IMR-90 (cell line): ENCODE data around the gene PCSK2. TPM values are rescaled to one million over a fixed set of nuclear protein-coding genes. Genes with fewer than 3 reads are reported as not detected.

Experiments
- ATAC-seq: fragments of 200-7000 bp; cut with Tn5 transposase; 2 replicates; pipeline ENCODE4 v1.9.1; 2020; ENCODE audit warnings: low read depth, mild to moderate bottlenecking, moderate library complexity
- BruUV-seq: library from RNA; stranded (reverse); fragments of 400-500 nt; replicated peaks from 2 replicates; lab custom pipeline; 2021; lab: Mats Ljungman, UMichigan
- CTCF ChIA-PET: fragments of 300-600 bp; formaldehyde crosslinking; extraction: SDS; loops from one replicate; lab custom pipeline; 2021; ENCODE audit warnings: antibody characterized with exemption; lab: Yijun Ruan, JAX
- POLR2A ChIA-PET: fragments of 300-600 bp; sonication (Branson Sonifier 250); formaldehyde crosslinking; loops from one replicate; lab custom pipeline; 2022; ENCODE audit warnings: antibody characterized with exemption; ENCODE audit not compliant: unreplicated experiment; lab: Charles Lee
- DNase-seq: peaks from one replicate; pipeline ENCODE4 v3.0.0; 2013
- H2AFZ ChIP-seq: replicated peaks from 2 replicates; pipeline ENCODE3; 2013; ENCODE audit warnings: low read length, mild to moderate bottlenecking; ENCODE audit not compliant: poor library complexity
- H2AK5ac ChIP-seq: 2 replicates; pipeline ENCODE4 v1.6.1; 2013; ENCODE audit warnings: low read depth, low read length, inconsistent platforms
- H2AK9ac ChIP-seq: replicated peaks from 2 replicates; pipeline ENCODE3; 2013; ENCODE audit warnings: mild to moderate bottlenecking, low read depth, low read length, moderate library complexity; ENCODE audit not compliant: poor library complexity
- H2BK120ac ChIP-seq: 2 replicates; pipeline ENCODE4 v1.6.1; 2013; ENCODE audit warnings: low read depth, low read length, inconsistent platforms
- H2BK15ac ChIP-seq: 3 replicates; pipeline ENCODE4 v1.6.1; 2013; ENCODE audit warnings: low read depth, low read length, inconsistent platforms
- H2BK20ac ChIP-seq: 2 replicates; pipeline ENCODE4 v1.6.1; 2013; ENCODE audit warnings: low read depth, mild to moderate bottlenecking, inconsistent platforms, low read length, moderate library complexity
- H2BK5ac ChIP-seq: 2 replicates; pipeline ENCODE4 v1.6.1; 2013; ENCODE audit warnings: mild to moderate bottlenecking, low read depth, low read length, inconsistent platforms; ENCODE audit not compliant: poor library complexity, severe bottlenecking
- H3K14ac ChIP-seq: replicated peaks from 2 replicates; pipeline ENCODE4 v1.6.1; 2013; ENCODE audit warnings: low read depth, low read length, inconsistent platforms
- H3K18ac ChIP-seq: 2 replicates; pipeline ENCODE4 v1.6.1; 2013; ENCODE audit warnings: low read depth, low read length, control low read depth
- H3K23ac ChIP-seq: 2 replicates; pipeline ENCODE4 v1.6.1; 2013; ENCODE audit warnings: low read depth, low read length, inconsistent platforms
- H3K27ac ChIP-seq: 2 replicates; pipeline ENCODE4 v1.5.1; 2013; ENCODE audit warnings: mild to moderate bottlenecking, control low read depth, low read length; ENCODE audit not compliant: insufficient read depth
- H3K27me3 ChIP-seq: 2 replicates; pipeline ENCODE4 v1.6.1; 2013; ENCODE audit warnings: low read length; ENCODE audit not compliant: control insufficient read depth, insufficient read depth
- H3K36me3 ChIP-seq: 2 replicates; pipeline ENCODE4 v1.6.1; 2013; ENCODE audit warnings: low read length, mixed read lengths; ENCODE audit not compliant: control insufficient read depth, insufficient read depth
- H3K4ac ChIP-seq: 2 replicates; pipeline ENCODE4 v1.6.1; 2013; ENCODE audit warnings: low read depth, low read length, inconsistent platforms
- H3K4me1 ChIP-seq: 2 replicates; pipeline ENCODE4 v1.6.1; 2013; ENCODE audit warnings: low read length, mixed read lengths; ENCODE audit not compliant: control insufficient read depth, insufficient read depth
- H3K4me2 ChIP-seq: 2 replicates; pipeline ENCODE4 v1.6.1; 2013; ENCODE audit warnings: low read depth, mild to moderate bottlenecking, control low read depth, low read length, moderate library complexity
- H3K4me3 ChIP-seq: 2 replicates; pipeline ENCODE4 v1.5.1; 2013; ENCODE audit warnings: low read depth, mild to moderate bottlenecking, control low read depth, low read length, moderate library complexity; ENCODE audit not compliant: insufficient read depth
- H3K56ac ChIP-seq: 2 replicates; pipeline ENCODE4 v1.6.1; 2013; ENCODE audit warnings: low read length, inconsistent platforms; ENCODE audit not compliant: insufficient read depth; ENCODE audit errors: extremely low read depth
- H3K79me1 ChIP-seq, 2 experiments: 2 replicates each; pipeline ENCODE4 v1.6.1; 2013; ENCODE audit warnings: low read length in 2 of 2, inconsistent platforms in 1 of 2, low read depth in 1 of 2
- H3K9ac ChIP-seq: 2 replicates; pipeline ENCODE4 v1.6.1; 2013; ENCODE audit warnings: low read depth, low read length, control low read depth
- H3K9me1 ChIP-seq: 2 replicates; pipeline ENCODE4 v1.6.1; 2013; ENCODE audit warnings: low read length, inconsistent platforms; ENCODE audit not compliant: insufficient read depth
- H3K9me3 ChIP-seq: 2 replicates; pipeline ENCODE4 v1.6.1; 2013; ENCODE audit warnings: low read length; ENCODE audit not compliant: control insufficient read depth, insufficient read depth
- H4K20me1 ChIP-seq: 2 replicates; pipeline ENCODE4 v1.6.1; 2013; ENCODE audit warnings: low read length, inconsistent platforms; ENCODE audit not compliant: insufficient read depth
- H4K5ac ChIP-seq: 2 replicates; pipeline ENCODE4 v1.6.1; 2013; ENCODE audit warnings: mild to moderate bottlenecking, low read depth, low read length, control low read depth
- H4K8ac ChIP-seq, 2 experiments: 2 replicates each; pipeline ENCODE4 v1.6.1; 2013; ENCODE audit warnings: low read depth in 2 of 2, low read length in 2 of 2, control low read depth in 1 of 2, inconsistent platforms in 1 of 2
- H4K91ac ChIP-seq: 2 replicates; pipeline ENCODE4 v1.6.1; 2013; ENCODE audit warnings: low read depth, low read length, inconsistent platforms; ENCODE audit not compliant: insufficient read depth
- POLR2A ChIP-seq: IDR thresholded peaks from 2 replicates; pipeline ENCODE4 v1.6.1; 2012; ENCODE audit warnings: mild to moderate bottlenecking, low read depth, low read length
- WGBS, 2 experiments: methylation state at CpG; one replicate each; pipeline versions ENCODE4 v1.1.5 to v1.1.7; 2013; ENCODE audit warnings: missing lambda C conversion rate in 2 of 2; ENCODE audit not compliant: insufficient read length in 1 of 2; ENCODE audit errors: extremely low coverage in 2 of 2; 5-methylcytosine and 5-hydroxymethylcytosine counted together
- dilution Hi-C: fragments of 300-500 bp; cut with HindIII; formaldehyde crosslinking; loops from one replicate; pipeline ENCODE4 v1.14.3; 2018; ENCODE audit warnings: low sequenced_read_pairs; ENCODE audit not compliant: unreplicated experiment
- in situ Hi-C: fragments of 300-500 bp; cut with MboI; formaldehyde crosslinking; loops from 3 replicates; pipeline ENCODE4 v1.14.3; 2019; ENCODE audit warnings: low sequenced_read_pairs, inconsistent platforms, mixed read lengths
- intact Hi-C: fragments of 100-400 bp; cut with micrococcal nuclease; formaldehyde crosslinking; loops from 2 replicates; pipeline ENCODE4 v1.10.0; 2022
- polyA plus RNA-seq, 3 experiments: library from polyadenylated mRNA; depleted of rRNA; stranded (reverse); fragments of >200 nt; gene quantifications; 2 replicates each; pipeline ENCODE4 v1.2.3, GENCODE V29; 2012; ENCODE audit warnings: low replicate concordance in 1 of 3
- total RNA-seq: library from RNA; depleted of rRNA; stranded (reverse); fragments of >200 nt; gene quantifications from 2 replicates; pipeline ENCODE4 v1.2.3, GENCODE V29; 2012

The PCSK2 gene
- total and polyA plus RNA-seq, 2 of the 4 experiments (the other 2 are of a cell fraction) = not detected

DNA sequence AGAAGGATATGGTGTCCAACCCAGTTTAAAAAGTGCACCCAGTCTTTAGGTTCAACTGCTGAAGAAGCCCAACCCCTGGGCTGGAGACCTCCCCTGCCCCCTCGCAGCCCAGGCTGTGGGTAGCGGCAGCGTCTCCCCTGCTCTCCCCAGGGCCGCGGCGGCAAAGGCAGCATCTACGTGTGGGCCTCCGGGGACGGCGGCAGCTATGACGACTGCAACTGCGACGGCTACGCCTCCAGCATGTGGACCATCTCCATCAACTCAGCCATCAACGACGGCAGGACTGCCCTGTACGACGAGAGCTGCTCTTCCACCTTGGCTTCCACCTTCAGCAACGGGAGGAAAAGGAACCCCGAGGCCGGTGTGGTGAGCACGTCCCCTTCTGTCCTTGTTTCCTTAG lies 226.8 kb downstream of the PCSK2 start:
- no peaks in the 10 kb centered on the region for H4K20me1 ChIP-seq
- WGBS, 2 experiments = 71% methylated on average over 10 of the region's 22 CpGs; no CpG with 5 or more reads in 1 of the 2 experiments

More for the DNA sequence above, 226.8 kb downstream of the PCSK2 start:
- no peak overlapping the region for H3K56ac ChIP-seq
- no peak overlapping the region for H4K91ac ChIP-seq
- H3K4me2 ChIP-seq = no peak overlapping the region
- H2BK5ac ChIP-seq = no peak overlapping the region
- in situ Hi-C loops = no loop called here
- no peak overlapping the region for H2BK15ac ChIP-seq
- 0 out of 2 replicates have a peak, but pooled peaks cover 1% of the 10 kb centered on the region for H3K9me3 ChIP-seq
- no peak overlapping the region for H3K14ac ChIP-seq
- no peak overlapping the region for H3K4ac ChIP-seq
- ChIA-PET POLR2A (no interaction called here), CTCF (no interaction called here)
- no peak overlapping the region for H2AK5ac ChIP-seq
- H3K18ac ChIP-seq = no peak overlapping the region
- no peak overlapping the region for H2AK9ac ChIP-seq
- H4K5ac ChIP-seq = no peak overlapping the region
- ATAC-seq (no peak), DNase-seq (no peak)
- H3K23ac ChIP-seq = no peak overlapping the region
- H4K8ac ChIP-seq = no peak overlapping the region
- no peak overlapping the region for H2AFZ ChIP-seq
- no peak overlapping the region for H2BK120ac ChIP-seq
- no peaks in the 10 kb centered on the region for H3K4me1 ChIP-seq
- no peak overlapping the region for H3K4me3 ChIP-seq
- intact Hi-C loops = no loop called here
- dilution Hi-C loops = no loop called here
- H3K27me3 ChIP-seq = peaks cover 14% of the 10 kb centered on the region; the same call in 1 of the 2 replicates
- H3K9me1 ChIP-seq = no peaks in the 10 kb centered on the region
- H3K9ac ChIP-seq = no peak overlapping the region
- H3K27ac ChIP-seq = no peak overlapping the region
- BruUV-seq = no TSS peak
- H3K36me3 ChIP-seq = no peaks in the 10 kb centered on the region
- H2BK20ac ChIP-seq = no peak overlapping the region
- no peaks in the 10 kb centered on the region for H3K79me1 ChIP-seq
- no peak for TF ChIP-seq POLR2A
